ENCODE measurements around the gene TERC.

- no peak for TF ChIP-seq HCFC1 (IDR thresholded peaks at IDR 0.05; ENCODE audit: low read length)
- TF ChIP-seq ATF2 (IDR thresholded peaks at IDR 0.05; ENCODE audit: low read length): no peak
- TF ChIP-seq ZBED1 (IDR thresholded peaks at IDR 0.05; ENCODE audit: borderline replicate concordance): no peak
- TF ChIP-seq BCL11A (IDR thresholded peaks at IDR 0.05; ENCODE audit: low read depth, low read length): no peak
- no peak for TF ChIP-seq POLR2A (IDR thresholded peaks at IDR 0.05; ENCODE audit: low read depth, low read length)
- TF ChIP-seq CUX1 (IDR thresholded peaks at IDR 0.05; ENCODE audit: insufficient replicate concordance, low read depth, low read length): no peak
- TF ChIP-seq SP1 (IDR thresholded peaks at IDR 0.05; ENCODE audit: low read depth, low read length): no peak
- no peak for TF ChIP-seq IRF3 (IDR thresholded peaks at IDR 0.05)
- TF ChIP-seq EP300 (IDR thresholded peaks at IDR 0.05; ENCODE audit: borderline replicate concordance in 1 of 2, control insufficient read depth in 1 of 2, low read depth in 2 of 2, low read length in 2 of 2): no peak
- TF ChIP-seq PKNOX1 (IDR thresholded peaks at IDR 0.05): no peak
Observed at GRCh38 chr3:169755488-169755887, 9.4 kb downstream of the TERC start.

Data from GM12878 (cell line).